Right atrium auricular region (tissue), 2 donors: Measurements from ENCODE around the gene ANKRD39. TPM values are rescaled to one million over a fixed set of nuclear protein-coding genes. Genes with fewer than 3 reads are reported as not detected.

Experiments used
- DNase-seq: peaks from one replicate; pipeline ENCODE4 v3.0.0-alpha.2; 2019; ENCODE audit warnings: low spot score
- H3K27ac ChIP-seq, 2 donors: fragments of 200-600 bp; sonication (generic); 1 replicate in 1 of 2; 2 replicates in 1 of 2; pipeline ENCODE4 v1.5.1; 2016 to 2019
- H3K27me3 ChIP-seq, 2 donors: fragments of 200-600 bp; sonication (generic); one replicate each; pipeline versions ENCODE4 v1.5.1 to v1.6.0; 2017 to 2019
- H3K36me3 ChIP-seq: fragments of 200-600 bp; sonication (generic); one replicate; pipeline ENCODE4 v1.5.1; 2016
- H3K4me1 ChIP-seq, 2 donors: fragments of 200-600 bp; sonication (generic); one replicate each; pipeline versions ENCODE4 v1.5.1 to v1.6.0; 2017 to 2019
- H3K4me3 ChIP-seq, 2 donors: fragments of 200-600 bp; sonication (generic); 1 replicate in 1 of 2; 2 replicates in 1 of 2; pipeline ENCODE4 v1.5.1; 2017 to 2019; ENCODE audit warnings: mild to moderate bottlenecking in 1 of 2, moderate library complexity in 1 of 2
- H3K9me3 ChIP-seq, 2 donors: fragments of 200-600 bp; sonication (generic); one replicate each; pipeline ENCODE4 v1.5.1; 2019
- total RNA-seq, 2 donors: library from RNA; depleted of rRNA; stranded (reverse); fragments of >200 nt; gene quantifications; one replicate each; pipeline ENCODE4 v1.1.0, GENCODE V29; 2016
- TF ChIP-seq, protein P1 (sequence below), 2 donors: fragments of 200-600 bp; sonication (generic); IDR thresholded peaks; one replicate each; pipeline ENCODE4 v1.5.1; 2019; ENCODE audit warnings: antibody characterized with exemption in 2 of 2

ANKRD39 gene
- total RNA-seq, 2 donors from 2014 or later = 8.7 to 12.2 TPM

DNA sequence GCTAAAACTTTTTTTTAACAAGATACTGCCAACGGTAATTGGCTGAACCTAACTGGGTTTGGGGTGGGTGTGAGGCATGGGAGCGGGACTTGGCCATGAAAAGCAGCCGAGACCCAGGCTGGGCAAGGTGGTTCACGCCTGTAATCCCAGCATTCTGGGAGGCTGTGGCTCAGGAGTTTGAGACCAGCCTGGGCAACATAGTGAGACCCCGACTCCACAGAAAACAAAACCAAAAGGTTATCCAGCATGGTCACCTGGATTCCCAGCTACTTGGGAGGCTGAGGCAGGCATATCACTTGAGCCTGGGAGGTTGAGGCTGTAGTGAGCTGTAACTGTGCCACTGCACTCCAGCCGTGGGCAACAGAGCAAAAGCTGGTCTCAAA, 23.1 kb upstream of the ANKRD39 start:
- Histone ChIP-seq H3K27me3 (no peaks in the 10 kb centered on the region), H3K4me3 (no peak overlapping the region), H3K27ac (no peak overlapping the region), H3K9me3 (no peaks in the 10 kb centered on the region), H3K4me1 (peaks cover 0 to 13% of the 10 kb centered on the region in 2 donors), H3K36me3 (no peaks in the 10 kb centered on the region)
- no peak for DNase-seq
- TF ChIP-seq, protein P1, sequence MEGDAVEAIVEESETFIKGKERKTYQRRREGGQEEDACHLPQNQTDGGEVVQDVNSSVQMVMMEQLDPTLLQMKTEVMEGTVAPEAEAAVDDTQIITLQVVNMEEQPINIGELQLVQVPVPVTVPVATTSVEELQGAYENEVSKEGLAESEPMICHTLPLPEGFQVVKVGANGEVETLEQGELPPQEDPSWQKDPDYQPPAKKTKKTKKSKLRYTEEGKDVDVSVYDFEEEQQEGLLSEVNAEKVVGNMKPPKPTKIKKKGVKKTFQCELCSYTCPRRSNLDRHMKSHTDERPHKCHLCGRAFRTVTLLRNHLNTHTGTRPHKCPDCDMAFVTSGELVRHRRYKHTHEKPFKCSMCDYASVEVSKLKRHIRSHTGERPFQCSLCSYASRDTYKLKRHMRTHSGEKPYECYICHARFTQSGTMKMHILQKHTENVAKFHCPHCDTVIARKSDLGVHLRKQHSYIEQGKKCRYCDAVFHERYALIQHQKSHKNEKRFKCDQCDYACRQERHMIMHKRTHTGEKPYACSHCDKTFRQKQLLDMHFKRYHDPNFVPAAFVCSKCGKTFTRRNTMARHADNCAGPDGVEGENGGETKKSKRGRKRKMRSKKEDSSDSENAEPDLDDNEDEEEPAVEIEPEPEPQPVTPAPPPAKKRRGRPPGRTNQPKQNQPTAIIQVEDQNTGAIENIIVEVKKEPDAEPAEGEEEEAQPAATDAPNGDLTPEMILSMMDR (IDR thresholded peaks at IDR 0.05) = no peak

DNA sequence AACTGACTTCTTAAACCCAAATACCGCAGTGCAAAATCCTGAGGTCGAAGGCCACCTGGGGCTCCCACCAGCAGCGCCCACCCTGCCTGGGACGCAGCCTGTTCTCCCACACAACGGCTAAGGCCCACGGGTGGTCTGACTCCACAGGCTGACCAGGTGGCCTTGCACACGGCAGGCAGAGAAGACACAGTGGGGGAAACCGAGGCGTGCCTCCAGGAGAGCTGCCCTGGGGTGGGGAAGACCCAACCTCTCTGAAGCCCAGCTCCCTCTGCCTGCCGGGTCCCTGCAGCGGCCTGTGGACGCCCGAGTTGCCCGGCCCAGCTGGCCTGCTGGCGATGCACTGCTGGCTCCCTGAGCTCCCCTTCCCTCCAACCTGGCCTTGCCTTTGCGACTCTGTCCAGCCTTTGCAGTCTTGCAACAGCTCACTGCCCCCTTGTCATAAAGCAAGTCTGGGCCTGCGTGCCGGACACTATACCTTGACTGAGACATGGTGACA, 21.8 kb upstream of the ANKRD39 start:
- Histone ChIP-seq H3K9me3 (no peaks in the 10 kb centered on the region), H3K36me3 (no peaks in the 10 kb centered on the region), H3K27me3 (no peaks in the 10 kb centered on the region), H3K4me3 (no peak overlapping the region), H3K27ac (no peak overlapping the region), H3K4me1 (peaks cover 0 to 20% of the 10 kb centered on the region in 2 donors)
- DNase-seq = no peak
- TF ChIP-seq, protein P1 (IDR thresholded peaks at IDR 0.05) = no peak

DNA sequence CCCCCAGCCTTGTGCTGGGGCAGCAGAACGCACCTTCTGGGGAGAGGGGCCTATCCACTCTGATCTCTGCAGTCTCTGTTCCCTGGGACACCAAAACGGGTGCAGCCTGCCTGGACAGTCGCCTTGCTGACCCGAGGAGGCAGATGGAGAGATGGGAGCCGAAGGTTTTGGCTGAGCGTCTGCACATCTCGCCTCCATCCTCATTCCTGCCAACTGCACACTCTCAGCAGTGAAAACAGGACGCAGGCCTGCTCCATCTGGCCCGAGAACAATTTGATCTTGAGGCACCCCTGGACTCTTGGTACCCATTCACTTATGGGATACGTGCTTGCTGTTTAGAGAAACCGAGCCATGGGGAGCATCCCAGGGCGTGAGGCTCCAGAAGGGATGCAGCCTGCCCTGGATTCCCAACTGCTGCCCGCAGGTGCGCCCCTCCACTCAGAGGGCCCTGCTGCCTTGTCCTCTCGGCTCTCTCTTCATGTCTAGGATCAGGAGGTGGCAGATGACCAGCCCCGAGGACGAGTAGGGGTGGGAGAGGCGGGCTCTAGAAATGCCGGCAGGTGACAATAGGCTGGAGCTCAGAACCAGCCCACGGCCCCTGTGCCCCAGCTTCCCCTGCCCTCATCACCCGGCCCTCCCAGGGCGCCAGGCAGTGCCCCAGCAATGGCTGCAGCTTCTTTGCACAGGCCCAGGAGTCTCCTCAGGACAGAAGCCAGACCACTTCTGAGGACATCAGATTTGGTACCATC, 21.2 kb upstream of the ANKRD39 start:
- H3K36me3 ChIP-seq = no peaks in the 10 kb centered on the region
- no peaks in the 10 kb centered on the region for H3K9me3 ChIP-seq
- TF ChIP-seq, protein P1 (IDR thresholded peaks at IDR 0.05) = no peak
- no peak overlapping the region for H3K27ac ChIP-seq
- H3K4me1 ChIP-seq = peaks cover 0 to 26% of the 10 kb centered on the region in 2 donors
- DNase-seq = no peak
- H3K4me3 ChIP-seq = no peak overlapping the region
- no peaks in the 10 kb centered on the region for H3K27me3 ChIP-seq

DNA sequence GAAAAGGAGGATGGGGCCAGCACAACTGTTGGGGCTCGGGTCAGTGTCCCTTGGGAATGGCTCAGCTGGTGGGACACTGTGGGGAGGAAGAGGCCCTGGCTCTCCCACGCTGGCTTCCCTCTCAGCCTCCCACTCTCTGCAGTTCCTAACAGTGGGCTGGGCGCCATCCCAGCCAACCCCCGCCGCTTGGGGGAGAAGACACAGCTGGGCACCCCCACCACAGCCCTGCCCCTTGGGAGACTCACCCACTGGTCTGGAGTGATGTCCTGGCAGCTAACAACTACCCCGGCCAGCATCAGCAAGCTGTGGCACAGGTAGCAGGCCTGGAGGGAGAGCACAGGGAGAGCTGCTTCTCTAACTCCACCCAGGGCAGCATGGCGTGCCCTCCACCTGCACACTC, 20.4 kb upstream of the ANKRD39 start:
- H3K4me3 ChIP-seq = no peak overlapping the region
- no peaks in the 10 kb centered on the region for H3K27me3 ChIP-seq
- H3K27ac ChIP-seq = no peak overlapping the region
- no peaks in the 10 kb centered on the region for H3K36me3 ChIP-seq
- no peaks in the 10 kb centered on the region for H3K9me3 ChIP-seq
- TF ChIP-seq, protein P1 (IDR thresholded peaks at IDR 0.05) = no peak
- DNase-seq = no peak
- peaks cover 0 to 34% of the 10 kb centered on the region in 2 donors for H3K4me1 ChIP-seq

DNA sequence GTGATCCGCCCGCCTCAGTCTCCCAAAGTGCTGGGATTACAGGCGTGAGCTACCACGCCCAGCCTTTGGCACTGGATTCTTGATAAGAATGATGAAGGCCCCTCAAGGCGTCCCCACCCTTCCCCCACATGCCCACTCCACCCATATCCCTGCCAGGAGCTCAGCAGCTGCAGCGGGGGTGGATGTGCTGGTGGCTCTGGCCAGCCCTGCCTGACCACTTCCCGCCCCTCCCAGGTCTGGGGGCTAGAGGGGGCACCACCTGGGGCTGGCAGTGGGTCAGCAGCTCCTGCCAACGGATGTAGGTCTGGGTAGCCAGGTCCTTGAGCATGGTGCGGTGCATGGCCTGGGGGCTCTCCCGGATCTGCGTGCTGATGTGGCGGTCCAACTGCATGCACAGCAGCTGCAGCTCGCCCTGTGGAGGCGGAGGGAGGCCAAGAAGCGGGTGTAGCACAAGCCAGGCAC, 19.8 kb upstream of the ANKRD39 start:
- Histone ChIP-seq H3K27ac (no peak overlapping the region), H3K9me3 (no peaks in the 10 kb centered on the region), H3K36me3 (no peaks in the 10 kb centered on the region), H3K4me1 (peaks cover 0 to 39% of the 10 kb centered on the region in 2 donors), H3K4me3 (no peak overlapping the region), H3K27me3 (no peaks in the 10 kb centered on the region)
- no peak for DNase-seq
- TF ChIP-seq, protein P1 (IDR thresholded peaks at IDR 0.05) = no peak
